ENCODE results near the gene HTN3. TPM values are rescaled to one million over a fixed set of nuclear protein-coding genes. Genes with fewer than 3 reads are reported as not detected.
A peak's percentile ranks its signal among the peaks of the same experiment; 100 is the strongest.

The HTN3 gene
- total and polyA plus RNA-seq, 2 donors (not counting 1 experiment from before 2014, with no cell fraction given): not detected

GRCh38 chr4:69999420-69999819, 28.8 kb upstream of the HTN3 start:
- no peak for TF ChIP-seq EZH2 (IDR thresholded peaks at IDR 0.05; ENCODE audit: low read length, missing control alignments)
- no peak overlapping the region for H3K27ac ChIP-seq (ENCODE audit: insufficient read depth, low read length)
- DNase-seq (ENCODE audit: low read depth in 2 of 2): peak; percentile 3 to 7
- no peak overlapping the region for H2AFZ ChIP-seq (ENCODE audit: low read length)
- no peaks in the 10 kb centered on the region for H3K4me1 ChIP-seq (ENCODE audit: control insufficient read depth, extremely low read depth, insufficient read depth, low read length)
- no peaks in the 10 kb centered on the region for H3K36me3 ChIP-seq (ENCODE audit: control insufficient read depth, insufficient read depth, low read length)
- H3K27me3 ChIP-seq (ENCODE audit: control insufficient read depth, insufficient read depth, low read length): no peaks in the 10 kb centered on the region
- H3K9ac ChIP-seq (ENCODE audit: insufficient read depth, low read length): no peak overlapping the region
- no peaks in the 10 kb centered on the region for H4K20me1 ChIP-seq (ENCODE audit: control insufficient read depth, extremely low read depth, insufficient read depth, low read length)
- H3K9me3 ChIP-seq (ENCODE audit: control insufficient read depth, insufficient read depth, low read depth, low read length): no peaks in the 10 kb centered on the region
- H3K4me2 ChIP-seq (ENCODE audit: extremely low read depth, insufficient read depth, low read length): no peak overlapping the region
- H3K79me2 ChIP-seq (ENCODE audit: control insufficient read depth, insufficient read depth, low read length): no peaks in the 10 kb centered on the region
- no peak overlapping the region for H3K4me3 ChIP-seq (replicated peaks in 1 of 4; ENCODE audit: control extremely low read depth in 1 of 4, insufficient read depth in 1 of 4, low read depth in 3 of 4, low read length in 4 of 4)

GRCh38 chr4:70000711-70001110, 27.5 kb upstream of the HTN3 start:
- no peaks in the 10 kb centered on the region for H3K36me3 ChIP-seq (ENCODE audit: control insufficient read depth, insufficient read depth, low read length)
- H3K4me3 ChIP-seq (replicated peaks in 1 of 4; ENCODE audit: control extremely low read depth in 1 of 4, insufficient read depth in 1 of 4, low read depth in 3 of 4, low read length in 4 of 4): no peak overlapping the region
- H3K9me3 ChIP-seq (ENCODE audit: control insufficient read depth, insufficient read depth, low read depth, low read length): no peaks in the 10 kb centered on the region
- no peaks in the 10 kb centered on the region for H3K4me1 ChIP-seq (ENCODE audit: control insufficient read depth, extremely low read depth, insufficient read depth, low read length)
- H3K27me3 ChIP-seq (ENCODE audit: control insufficient read depth, insufficient read depth, low read length): no peaks in the 10 kb centered on the region
- no peak for TF ChIP-seq EZH2 (IDR thresholded peaks at IDR 0.05; ENCODE audit: low read length, missing control alignments)
- TF ChIP-seq CTCF (conservative IDR thresholded peaks at IDR 0.05 in 1 of 2, IDR thresholded peaks at IDR 0.05 in 1 of 2; ENCODE audit: low read depth in 1 of 2, low read length in 2 of 2): no peak
- no peaks in the 10 kb centered on the region for H4K20me1 ChIP-seq (ENCODE audit: control insufficient read depth, extremely low read depth, insufficient read depth, low read length)
- H3K79me2 ChIP-seq (ENCODE audit: control insufficient read depth, insufficient read depth, low read length): no peaks in the 10 kb centered on the region
- no peak overlapping the region for H3K4me2 ChIP-seq (ENCODE audit: extremely low read depth, insufficient read depth, low read length)
- no peak for DNase-seq (ENCODE audit: low read depth in 2 of 2)
- no peak overlapping the region for H3K27ac ChIP-seq (ENCODE audit: insufficient read depth, low read length)
- H2AFZ ChIP-seq (ENCODE audit: low read length): no peak overlapping the region
- no peak overlapping the region for H3K9ac ChIP-seq (ENCODE audit: insufficient read depth, low read length)

GRCh38 chr4:70002507-70002906, 25.8 kb upstream of the HTN3 start:
- DNase-seq (ENCODE audit: low read depth in 2 of 2): no peak

More at GRCh38 chr4:70002507-70002906, 25.8 kb upstream of the HTN3 start:
- Histone ChIP-seq H3K27me3 (ENCODE audit: control insufficient read depth, insufficient read depth, low read length) (no peaks in the 10 kb centered on the region), H3K4me3 (replicated peaks in 1 of 4; ENCODE audit: control extremely low read depth in 1 of 4, insufficient read depth in 1 of 4, low read depth in 3 of 4, low read length in 4 of 4) (no peak overlapping the region), H3K9ac (ENCODE audit: insufficient read depth, low read length) (no peak overlapping the region), H3K9me3 (ENCODE audit: control insufficient read depth, insufficient read depth, low read depth, low read length) (no peaks in the 10 kb centered on the region), H3K27ac (ENCODE audit: insufficient read depth, low read length) (no peak overlapping the region), H3K4me1 (ENCODE audit: control insufficient read depth, extremely low read depth, insufficient read depth, low read length) (no peaks in the 10 kb centered on the region), H4K20me1 (ENCODE audit: control insufficient read depth, extremely low read depth, insufficient read depth, low read length) (no peaks in the 10 kb centered on the region), H3K79me2 (ENCODE audit: control insufficient read depth, insufficient read depth, low read length) (no peaks in the 10 kb centered on the region), H3K4me2 (ENCODE audit: extremely low read depth, insufficient read depth, low read length) (no peak overlapping the region), H3K36me3 (ENCODE audit: control insufficient read depth, insufficient read depth, low read length) (no peaks in the 10 kb centered on the region), H2AFZ (ENCODE audit: low read length) (no peak overlapping the region)
- TF ChIP-seq CTCF (conservative IDR thresholded peaks at IDR 0.05 in 1 of 2, IDR thresholded peaks at IDR 0.05 in 1 of 2; ENCODE audit: low read depth in 1 of 2, low read length in 2 of 2): no peak
- TF ChIP-seq EZH2 (IDR thresholded peaks at IDR 0.05; ENCODE audit: low read length, missing control alignments): no peak
